H1 (cell line): Measurements from ENCODE around the gene LIG3. TPM values are rescaled to one million over a fixed set of nuclear protein-coding genes. Genes with fewer than 3 reads are reported as not detected.

ENCODE experiments used
- TAF1 ChIP-seq: IDR thresholded peaks from 2 replicates; pipeline ENCODE4 v1.6.1; 2011; ENCODE audit warnings: mild to moderate bottlenecking, low read depth, low read length
- polyA plus RNA-seq, 7 experiments: library from polyadenylated mRNA; depleted of rRNA in 3 of 7; stranded (reverse) in 5 of 7; unstranded in 2 of 7; fragments of >200 nt in 5 of 7; fragments of 200-250 nt in 2 of 7; gene quantifications; 1 replicate in 5 of 7; 2 replicates in 1 of 7; 4 replicates in 1 of 7; pipeline versions ENCODE4 v1.2.1 to v1.2.3, GENCODE V29; 2011 to 2013; ENCODE audit warnings: missing spikeins in 2 of 7, mixed read lengths in 2 of 7
- total RNA-seq: library from RNA; stranded (reverse); fragmentation: NEBNext Ultra II Directional; extraction: Animal tissue kit (Norgen Biotek cat#: 25700); gene quantifications from 2 replicates; pipeline ENCODE4 v1.2.1, GENCODE V29; 2021
- TF ChIP-seq, protein P1 (sequence below): fragments of 300-600 bp; sonication (generic); IDR thresholded peaks from 2 replicates; pipeline ENCODE4 v1.7.1; 2012; ENCODE audit warnings: low read length, moderate library complexity, mild to moderate bottlenecking, inconsistent platforms; ENCODE audit not compliant: insufficient replicate concordance

Gene LIG3
- total and polyA plus RNA-seq, 2 of the 8 experiments (the other 6 are each of a cell fraction or from before 2014, with no cell fraction given), result 63.6 to 89.3 TPM

DNA sequence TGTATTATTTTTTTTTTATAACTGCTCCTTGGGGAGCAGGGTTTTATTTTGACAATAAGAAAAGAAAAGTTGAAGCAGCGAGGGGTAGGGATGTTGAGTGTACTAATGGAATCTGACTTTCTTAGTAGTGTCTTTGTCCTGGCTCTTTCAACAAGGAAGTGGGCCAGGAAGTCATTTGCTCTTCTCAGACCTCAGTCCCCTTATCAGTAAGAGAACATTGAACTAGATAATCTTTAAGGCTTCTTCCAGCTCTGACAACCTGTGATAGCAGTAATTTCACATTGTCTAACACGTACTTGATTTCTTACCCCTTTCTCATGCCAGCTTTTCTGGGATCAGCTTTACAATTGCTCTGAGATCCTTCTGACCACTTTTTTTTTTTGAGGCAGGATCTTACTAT is 8.3 kb downstream of the LIG3 start (continued):
- TF ChIP-seq, protein P1, sequence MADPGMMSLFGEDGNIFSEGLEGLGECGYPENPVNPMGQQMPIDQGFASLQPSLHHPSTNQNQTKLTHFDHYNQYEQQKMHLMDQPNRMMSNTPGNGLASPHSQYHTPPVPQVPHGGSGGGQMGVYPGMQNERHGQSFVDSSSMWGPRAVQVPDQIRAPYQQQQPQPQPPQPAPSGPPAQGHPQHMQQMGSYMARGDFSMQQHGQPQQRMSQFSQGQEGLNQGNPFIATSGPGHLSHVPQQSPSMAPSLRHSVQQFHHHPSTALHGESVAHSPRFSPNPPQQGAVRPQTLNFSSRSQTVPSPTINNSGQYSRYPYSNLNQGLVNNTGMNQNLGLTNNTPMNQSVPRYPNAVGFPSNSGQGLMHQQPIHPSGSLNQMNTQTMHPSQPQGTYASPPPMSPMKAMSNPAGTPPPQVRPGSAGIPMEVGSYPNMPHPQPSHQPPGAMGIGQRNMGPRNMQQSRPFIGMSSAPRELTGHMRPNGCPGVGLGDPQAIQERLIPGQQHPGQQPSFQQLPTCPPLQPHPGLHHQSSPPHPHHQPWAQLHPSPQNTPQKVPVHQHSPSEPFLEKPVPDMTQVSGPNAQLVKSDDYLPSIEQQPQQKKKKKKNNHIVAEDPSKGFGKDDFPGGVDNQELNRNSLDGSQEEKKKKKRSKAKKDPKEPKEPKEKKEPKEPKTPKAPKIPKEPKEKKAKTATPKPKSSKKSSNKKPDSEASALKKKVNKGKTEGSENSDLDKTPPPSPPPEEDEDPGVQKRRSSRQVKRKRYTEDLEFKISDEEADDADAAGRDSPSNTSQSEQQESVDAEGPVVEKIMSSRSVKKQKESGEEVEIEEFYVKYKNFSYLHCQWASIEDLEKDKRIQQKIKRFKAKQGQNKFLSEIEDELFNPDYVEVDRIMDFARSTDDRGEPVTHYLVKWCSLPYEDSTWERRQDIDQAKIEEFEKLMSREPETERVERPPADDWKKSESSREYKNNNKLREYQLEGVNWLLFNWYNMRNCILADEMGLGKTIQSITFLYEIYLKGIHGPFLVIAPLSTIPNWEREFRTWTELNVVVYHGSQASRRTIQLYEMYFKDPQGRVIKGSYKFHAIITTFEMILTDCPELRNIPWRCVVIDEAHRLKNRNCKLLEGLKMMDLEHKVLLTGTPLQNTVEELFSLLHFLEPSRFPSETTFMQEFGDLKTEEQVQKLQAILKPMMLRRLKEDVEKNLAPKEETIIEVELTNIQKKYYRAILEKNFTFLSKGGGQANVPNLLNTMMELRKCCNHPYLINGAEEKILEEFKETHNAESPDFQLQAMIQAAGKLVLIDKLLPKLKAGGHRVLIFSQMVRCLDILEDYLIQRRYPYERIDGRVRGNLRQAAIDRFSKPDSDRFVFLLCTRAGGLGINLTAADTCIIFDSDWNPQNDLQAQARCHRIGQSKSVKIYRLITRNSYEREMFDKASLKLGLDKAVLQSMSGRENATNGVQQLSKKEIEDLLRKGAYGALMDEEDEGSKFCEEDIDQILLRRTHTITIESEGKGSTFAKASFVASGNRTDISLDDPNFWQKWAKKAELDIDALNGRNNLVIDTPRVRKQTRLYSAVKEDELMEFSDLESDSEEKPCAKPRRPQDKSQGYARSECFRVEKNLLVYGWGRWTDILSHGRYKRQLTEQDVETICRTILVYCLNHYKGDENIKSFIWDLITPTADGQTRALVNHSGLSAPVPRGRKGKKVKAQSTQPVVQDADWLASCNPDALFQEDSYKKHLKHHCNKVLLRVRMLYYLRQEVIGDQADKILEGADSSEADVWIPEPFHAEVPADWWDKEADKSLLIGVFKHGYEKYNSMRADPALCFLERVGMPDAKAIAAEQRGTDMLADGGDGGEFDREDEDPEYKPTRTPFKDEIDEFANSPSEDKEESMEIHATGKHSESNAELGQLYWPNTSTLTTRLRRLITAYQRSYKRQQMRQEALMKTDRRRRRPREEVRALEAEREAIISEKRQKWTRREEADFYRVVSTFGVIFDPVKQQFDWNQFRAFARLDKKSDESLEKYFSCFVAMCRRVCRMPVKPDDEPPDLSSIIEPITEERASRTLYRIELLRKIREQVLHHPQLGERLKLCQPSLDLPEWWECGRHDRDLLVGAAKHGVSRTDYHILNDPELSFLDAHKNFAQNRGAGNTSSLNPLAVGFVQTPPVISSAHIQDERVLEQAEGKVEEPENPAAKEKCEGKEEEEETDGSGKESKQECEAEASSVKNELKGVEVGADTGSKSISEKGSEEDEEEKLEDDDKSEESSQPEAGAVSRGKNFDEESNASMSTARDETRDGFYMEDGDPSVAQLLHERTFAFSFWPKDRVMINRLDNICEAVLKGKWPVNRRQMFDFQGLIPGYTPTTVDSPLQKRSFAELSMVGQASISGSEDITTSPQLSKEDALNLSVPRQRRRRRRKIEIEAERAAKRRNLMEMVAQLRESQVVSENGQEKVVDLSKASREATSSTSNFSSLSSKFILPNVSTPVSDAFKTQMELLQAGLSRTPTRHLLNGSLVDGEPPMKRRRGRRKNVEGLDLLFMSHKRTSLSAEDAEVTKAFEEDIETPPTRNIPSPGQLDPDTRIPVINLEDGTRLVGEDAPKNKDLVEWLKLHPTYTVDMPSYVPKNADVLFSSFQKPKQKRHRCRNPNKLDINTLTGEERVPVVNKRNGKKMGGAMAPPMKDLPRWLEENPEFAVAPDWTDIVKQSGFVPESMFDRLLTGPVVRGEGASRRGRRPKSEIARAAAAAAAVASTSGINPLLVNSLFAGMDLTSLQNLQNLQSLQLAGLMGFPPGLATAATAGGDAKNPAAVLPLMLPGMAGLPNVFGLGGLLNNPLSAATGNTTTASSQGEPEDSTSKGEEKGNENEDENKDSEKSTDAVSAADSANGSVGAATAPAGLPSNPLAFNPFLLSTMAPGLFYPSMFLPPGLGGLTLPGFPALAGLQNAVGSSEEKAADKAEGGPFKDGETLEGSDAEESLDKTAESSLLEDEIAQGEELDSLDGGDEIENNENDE, result no peak
- TF ChIP-seq TAF1, result no peak
